HG02571 (cell line): ENCODE measurements around the gene TMEM255B.

Experiments
- ATAC-seq: cut with Tn5 transposase; IDR thresholded peaks from one replicate; pipeline ENCODE4 v1.9.1; 2021; ENCODE audit warnings: mild to moderate bottlenecking, moderate library complexity; ENCODE audit not compliant: unreplicated experiment

The TMEM255B gene

DNA sequence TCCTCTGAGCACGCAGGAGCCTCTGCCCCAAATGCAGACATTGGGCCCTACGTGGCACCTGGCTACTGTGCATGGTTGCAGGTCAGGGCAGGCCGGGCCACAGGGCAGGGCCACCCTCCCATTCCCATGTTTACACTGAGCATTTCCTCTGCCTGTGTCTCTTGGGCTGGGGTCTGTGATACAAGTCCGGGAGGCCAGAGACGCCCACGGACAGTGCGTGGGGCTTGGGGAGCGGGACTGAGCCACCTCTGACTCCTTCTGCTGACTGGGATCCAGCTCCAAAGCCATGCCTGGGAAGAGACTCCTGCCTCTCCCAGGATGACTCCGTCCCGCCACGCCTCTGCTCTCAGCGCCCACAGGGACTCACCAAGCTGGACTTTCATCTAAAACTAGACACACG, 86.0 kb downstream of the TMEM255B start:
- ATAC-seq, result no peak

- no peak for ATAC-seq
Observed at GRCh38 chr13:113845723-113846635, 87.0 kb downstream of the TMEM255B start.

- no peak for ATAC-seq
Observed at GRCh38 chr13:113846636-113847318, 87.8 kb downstream of the TMEM255B start.

- ATAC-seq, result no peak
Observed at GRCh38 chr13:113848020-113848419, 89.0 kb downstream of the TMEM255B start.

DNA sequence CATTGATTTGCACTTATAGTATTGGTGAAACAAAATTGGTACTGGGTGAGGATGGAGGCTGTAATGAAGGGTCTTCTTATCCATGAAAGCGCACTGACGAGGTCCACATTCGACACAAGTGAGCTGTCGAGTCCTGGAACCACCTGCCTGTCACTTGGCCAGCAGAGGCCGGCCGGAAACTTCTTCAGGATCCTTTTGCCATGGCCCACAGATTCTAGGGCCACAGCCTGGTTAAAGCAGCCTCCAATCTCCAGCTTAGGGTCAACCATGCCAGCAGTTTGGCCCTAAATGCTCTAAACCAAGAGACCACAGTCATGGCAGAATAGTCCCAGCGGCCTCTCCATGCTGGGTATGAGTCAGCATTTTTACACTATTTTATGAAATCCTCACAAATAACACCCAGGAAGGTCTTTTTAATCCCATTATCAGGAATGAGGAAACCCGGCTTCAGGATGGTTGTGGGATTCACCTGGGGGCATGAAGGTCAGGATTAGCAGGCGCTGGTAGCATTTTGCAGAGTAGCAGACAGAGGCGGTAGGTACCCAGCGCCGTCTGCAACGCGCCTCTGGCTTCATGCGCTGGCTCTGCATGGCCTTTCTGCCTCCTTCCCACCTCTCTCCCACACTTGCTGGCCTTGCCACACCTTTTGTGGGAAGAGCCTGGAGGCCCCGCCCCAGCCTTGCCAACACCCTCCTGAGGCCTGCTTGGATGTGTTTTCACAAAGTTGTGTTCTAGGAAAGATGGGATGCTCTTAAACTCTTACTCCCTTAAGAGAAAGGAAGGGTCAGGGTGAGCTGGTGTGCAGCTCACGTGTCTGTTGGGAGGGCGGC, 89.6 kb downstream of the TMEM255B start:
- no peak for ATAC-seq

GRCh38 chr13:113849546-113849945, 90.5 kb downstream of the TMEM255B start:
- ATAC-seq, result no peak

GRCh38 chr13:113849981-113850721, 91.1 kb downstream of the TMEM255B start:
- ATAC-seq, result no peak

DNA sequence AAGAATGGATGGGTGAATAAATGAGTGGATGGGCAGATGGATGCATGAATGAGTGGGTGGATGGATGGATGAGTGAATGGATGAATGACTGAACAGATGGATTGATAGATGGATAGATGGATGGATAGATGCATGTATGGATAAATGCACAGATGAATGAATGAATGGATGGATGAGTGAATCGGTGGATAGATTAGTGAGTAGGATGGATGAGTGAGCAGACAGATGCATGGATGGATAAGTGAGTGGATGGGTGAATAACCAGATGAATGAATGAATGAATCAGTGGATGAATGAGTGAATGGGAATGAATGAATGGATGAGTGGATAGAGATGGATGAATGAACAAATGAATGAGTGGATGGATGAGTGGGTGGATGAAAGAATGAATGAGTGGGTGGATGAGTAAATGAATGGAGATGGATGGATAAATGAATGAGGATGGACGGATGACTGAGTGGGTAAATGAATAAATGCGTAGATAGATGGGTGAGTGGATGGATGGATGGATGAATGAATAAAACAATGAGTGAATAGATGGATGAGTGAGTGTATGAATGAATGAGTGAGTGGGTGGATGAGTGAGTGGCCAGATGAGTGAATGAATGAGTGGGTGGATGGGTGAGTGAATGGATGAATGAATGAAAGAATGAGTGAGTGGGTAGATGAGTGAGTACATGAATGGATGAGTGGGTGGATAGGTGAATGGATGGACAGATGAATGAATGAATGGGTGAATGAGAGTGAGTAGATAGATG, 91.9 kb downstream of the TMEM255B start:
- ATAC-seq, result no peak

- no peak for ATAC-seq
Observed at GRCh38 chr13:113851480-113851803, 92.4 kb downstream of the TMEM255B start.

GRCh38 chr13:113851826-113852535, 93.0 kb downstream of the TMEM255B start:
- ATAC-seq, result no peak

- no peak for ATAC-seq
Observed at GRCh38 chr13:113852536-113853517, 93.8 kb downstream of the TMEM255B start.

DNA sequence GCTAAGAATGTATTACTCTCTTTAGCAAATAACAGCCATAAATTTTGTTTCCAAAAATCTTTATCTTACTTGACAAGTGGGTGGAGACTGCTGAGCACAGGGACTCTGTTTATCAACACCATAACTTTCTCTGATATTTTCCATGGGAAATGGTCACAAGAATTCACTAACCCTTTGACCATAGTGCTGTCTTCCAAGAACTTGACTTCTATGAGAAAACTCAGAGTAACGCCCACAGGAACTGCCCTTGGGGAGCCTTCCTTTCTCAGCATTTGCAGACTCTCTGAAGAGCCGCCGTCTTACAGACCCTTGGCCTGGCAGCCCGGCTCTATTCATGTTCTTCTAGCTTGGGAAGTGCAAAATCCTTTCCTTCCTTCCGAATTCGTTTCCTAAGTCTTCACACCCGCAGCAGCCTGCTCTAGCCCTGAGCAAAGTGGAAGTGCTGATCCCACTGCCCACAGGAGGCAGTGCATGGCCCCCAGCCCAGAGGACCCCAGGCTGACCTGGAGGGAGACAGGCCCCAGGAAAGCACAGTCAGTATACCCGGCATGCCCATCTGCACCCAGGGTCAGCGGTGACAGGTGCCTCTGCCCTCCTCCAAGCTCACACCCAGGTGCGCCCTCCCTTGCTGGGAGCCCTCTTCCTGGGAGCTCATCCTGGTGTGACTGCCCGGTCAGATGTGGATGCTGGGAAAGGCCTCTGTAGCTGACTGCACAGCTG, 94.7 kb downstream of the TMEM255B start:
- ATAC-seq, result no peak

DNA sequence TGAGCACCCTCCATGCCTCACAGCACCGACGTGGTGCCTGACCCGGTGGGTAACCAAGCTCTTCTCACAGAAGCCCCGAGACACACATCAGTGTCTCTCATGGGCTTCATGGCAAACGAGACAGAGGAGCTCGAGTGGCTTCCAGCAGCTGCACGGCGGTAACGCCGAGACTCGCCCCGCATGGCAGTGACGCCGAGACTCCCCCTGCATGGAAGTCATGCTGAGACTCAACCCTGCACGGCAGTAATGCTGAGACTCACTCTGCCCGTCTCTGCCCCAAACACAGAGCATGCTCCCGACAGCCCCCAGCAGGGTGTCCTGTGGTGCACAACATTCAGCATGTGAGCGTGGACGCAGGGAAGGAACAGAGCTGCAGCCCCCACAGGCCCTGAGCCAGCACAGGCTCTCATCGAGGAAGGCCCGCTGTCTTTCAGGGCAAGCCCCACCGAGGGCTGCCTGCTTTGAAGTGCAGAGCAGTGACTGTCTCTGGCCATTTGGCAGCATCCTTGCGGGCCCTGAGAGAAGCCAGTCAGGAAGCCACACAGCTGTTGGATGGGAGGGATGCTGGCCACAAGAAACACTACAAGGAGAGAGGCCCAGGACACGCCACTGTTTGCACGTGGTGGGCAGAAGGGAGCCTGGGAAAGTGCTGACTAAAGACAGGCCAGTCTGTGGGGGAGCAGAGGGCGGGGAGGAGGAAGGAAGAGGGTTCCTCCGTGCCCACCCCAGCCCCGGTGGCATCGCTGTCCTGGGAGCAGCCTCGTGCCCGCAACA, 95.4 kb downstream of the TMEM255B start:
- no peak for ATAC-seq

DNA sequence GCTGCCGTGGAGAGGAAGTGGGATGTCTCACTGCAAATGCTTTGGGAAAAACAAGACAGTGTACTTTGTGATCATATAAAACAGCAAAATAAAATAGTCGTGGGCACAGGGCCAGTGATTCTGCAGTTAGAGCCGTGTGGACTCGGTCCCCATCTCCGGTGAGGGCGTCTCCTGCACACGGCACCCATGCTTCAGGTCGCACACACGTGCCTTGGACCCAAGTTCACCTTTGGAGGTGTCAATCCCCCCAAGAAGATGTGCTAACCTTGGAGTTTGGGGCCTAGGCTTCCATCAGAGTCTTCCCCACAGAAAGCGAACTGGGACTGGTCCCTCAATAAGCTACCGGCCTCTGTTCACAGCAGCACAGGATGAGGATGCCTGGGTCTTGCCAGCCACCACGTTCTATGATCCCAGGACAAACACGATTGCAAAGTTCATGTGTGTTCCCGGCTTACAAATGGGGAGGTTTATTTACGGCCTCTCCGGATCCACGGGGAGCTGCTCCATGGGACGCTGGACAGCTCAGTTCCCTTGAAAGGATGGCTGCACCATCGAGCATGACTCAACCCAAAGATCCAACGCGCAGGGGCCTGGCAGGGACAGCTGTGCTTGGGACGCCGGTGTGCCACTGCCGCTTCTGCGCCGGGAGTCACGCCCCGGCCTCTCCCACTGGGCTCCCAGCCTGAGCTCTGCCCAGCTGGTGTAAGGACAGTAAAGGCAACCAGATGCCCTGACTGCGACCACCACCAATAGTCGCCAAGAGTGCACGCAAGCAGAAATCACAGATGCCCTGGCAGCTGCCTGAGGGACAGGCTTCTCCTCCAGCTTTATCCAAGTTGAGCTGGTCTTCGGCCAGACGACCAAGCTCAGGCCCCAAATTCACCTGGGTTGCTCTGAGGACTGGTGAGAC, 96.2 kb downstream of the TMEM255B start:
- no peak for ATAC-seq

GRCh38 chr13:113855931-113856715, 97.1 kb downstream of the TMEM255B start:
- ATAC-seq, result no peak
